HT1080 (cell line): ENCODE measurements around the gene CCDC102A. TPM values are rescaled to one million over a fixed set of nuclear protein-coding genes. Genes with fewer than 3 reads are reported as not detected.
A peak's percentile ranks its signal among the peaks of the same experiment; 100 is the strongest.

Experiments
- DNase-seq: peaks from one replicate; pipeline ENCODE4 v3.0.0-alpha.2; 2015; ENCODE audit warnings: low read depth
- total RNA-seq: library from RNA; depleted of rRNA; stranded (reverse); fragments of >200 nt; shearing (Covaris generic); gene quantifications from 2 replicates; pipeline ENCODE4 v1.2.3, GENCODE V29; 2014

CCDC102A gene
- total RNA-seq, 1 experiment from 2014 or later = 13.7 TPM

GRCh38 chr16:57479976-57480753 lies 56.2 kb downstream of the CCDC102A start:
- no peak for DNase-seq

GRCh38 chr16:57479205-57479975 lies 57.0 kb downstream of the CCDC102A start:
- DNase-seq = peak; percentile 59

- DNase-seq = no peak
These were observed 57.8 kb downstream of the CCDC102A start for GRCh38 chr16:57478396-57479204.

GRCh38 chr16:57477531-57478202 lies 58.7 kb downstream of the CCDC102A start:
- DNase-seq = no peak

- DNase-seq = no peak
These were observed 59.6 kb downstream of the CCDC102A start for GRCh38 chr16:57476546-57477410.

GRCh38 chr16:57475711-57476339 lies 60.5 kb downstream of the CCDC102A start:
- DNase-seq = peak; percentile 64

GRCh38 chr16:57474671-57475661 lies 61.4 kb downstream of the CCDC102A start:
- DNase-seq = no peak

GRCh38 chr16:57473906-57474305 lies 62.5 kb downstream of the CCDC102A start:
- DNase-seq = no peak

GRCh38 chr16:57473176-57473840 lies 63.1 kb downstream of the CCDC102A start:
- no peak for DNase-seq

- DNase-seq = no peak
These were observed 63.7 kb downstream of the CCDC102A start for GRCh38 chr16:57472665-57473060.

- no peak for DNase-seq
These were observed 64.3 kb downstream of the CCDC102A start for GRCh38 chr16:57471852-57472664.

- no peak for DNase-seq
These were observed 65.2 kb downstream of the CCDC102A start for GRCh38 chr16:57471209-57471608.

GRCh38 chr16:57470711-57471110 lies 65.7 kb downstream of the CCDC102A start:
- no peak for DNase-seq

- DNase-seq = no peak
These were observed 66.4 kb downstream of the CCDC102A start for GRCh38 chr16:57469917-57470470.

GRCh38 chr16:57469046-57469445 lies 67.3 kb downstream of the CCDC102A start:
- DNase-seq = no peak

- no peak for DNase-seq
These were observed 68.0 kb downstream of the CCDC102A start for GRCh38 chr16:57468346-57468745.

GRCh38 chr16:57464523-57464922 lies 71.8 kb downstream of the CCDC102A start:
- DNase-seq = no peak
